Keratinocyte (primary cell): ENCODE results near the gene CKMT1B.
"Not testable (repeated sequence)": the region's sequence is repeated elsewhere in the genome, so short reads cannot be mapped to it uniquely, and the experiment has no call there.

Source experiments
- CTCF ChIP-seq, 3 experiments: IDR thresholded peaks in 1 of 3; conservative IDR thresholded peaks in 1 of 3; optimal IDR thresholded peaks in 1 of 3; 2 replicates in 2 of 3; 3 replicates in 1 of 3; pipeline versions ENCODE3 to v1.5.1; 2011; ENCODE audit warnings: low read length in 3 of 3, mild to moderate bottlenecking in 3 of 3, moderate library complexity in 2 of 3, control low read depth in 1 of 3, inconsistent platforms in 1 of 3; ENCODE audit not compliant: insufficient read depth in 2 of 3; ENCODE audit errors: extremely low read depth in 1 of 3
- EZH2 ChIP-seq: IDR thresholded peaks from one replicate; pipeline ENCODE4 v1.6.1; 2012; ENCODE audit warnings: inconsistent platforms, mild to moderate bottlenecking, low read length, moderate library complexity

- TF ChIP-seq CTCF (optimal IDR thresholded peaks at IDR 0.05 in 1 of 3, IDR thresholded peaks at IDR 0.05 in 1 of 3, conservative IDR thresholded peaks at IDR 0.05 in 1 of 3; ENCODE audit: extremely low read depth in 1 of 3, insufficient read depth in 2 of 3, low read length in 3 of 3); EZH2: not testable (repeated sequence)
Observed at GRCh38 chr15:43622068-43622799, 28.4 kb downstream of the CKMT1B start.
